Endometrium (tissue), 2 donors: ENCODE measurements around the gene LRIG2.
A peak's percentile ranks its signal among the peaks of the same experiment; 100 is the strongest.
"Not testable (repeated sequence)": the region's sequence is repeated elsewhere in the genome, so short reads cannot be mapped to it uniquely, and the experiment has no call there.

Experiments used
- FAIRE-seq: peaks from 2 replicates; lab custom pipeline; 2012; peaks lifted over from hg19 to GRCh38; lab: Jason Lieb, UNC
- donor health status: control.
- donor health status: control.

LRIG2 gene

DNA sequence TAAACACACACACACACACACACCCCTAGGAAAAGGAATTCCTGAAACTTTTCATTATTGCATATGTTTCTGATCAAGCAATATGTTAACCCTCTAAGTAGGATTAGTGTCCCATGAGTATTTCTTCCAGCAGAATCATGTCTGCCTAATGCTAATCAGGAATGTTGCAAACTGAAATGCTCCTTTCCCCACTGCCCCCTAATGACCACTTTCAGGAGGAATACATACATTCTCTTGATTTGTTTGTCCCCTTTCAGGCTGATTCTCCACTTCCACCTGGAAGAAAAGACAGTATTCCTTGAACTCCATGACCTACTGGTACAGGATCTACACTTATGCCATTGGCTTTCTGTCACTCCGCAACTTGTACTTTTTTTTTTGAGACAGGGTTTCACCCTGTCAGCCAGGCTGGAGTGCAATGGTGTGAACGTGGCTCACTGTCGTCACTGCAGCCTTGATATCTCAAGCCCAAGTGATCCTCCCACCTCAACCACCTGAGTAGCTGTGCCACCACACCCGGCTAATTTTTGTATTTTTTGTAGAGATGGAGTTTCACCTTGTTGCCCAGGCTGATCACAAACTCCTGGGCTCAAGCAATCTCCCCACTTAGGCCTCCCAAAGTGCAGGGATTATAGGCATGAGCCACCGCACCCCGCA lies 56.7 kb downstream of the LRIG2 start:
- no peak for FAIRE-seq

DNA sequence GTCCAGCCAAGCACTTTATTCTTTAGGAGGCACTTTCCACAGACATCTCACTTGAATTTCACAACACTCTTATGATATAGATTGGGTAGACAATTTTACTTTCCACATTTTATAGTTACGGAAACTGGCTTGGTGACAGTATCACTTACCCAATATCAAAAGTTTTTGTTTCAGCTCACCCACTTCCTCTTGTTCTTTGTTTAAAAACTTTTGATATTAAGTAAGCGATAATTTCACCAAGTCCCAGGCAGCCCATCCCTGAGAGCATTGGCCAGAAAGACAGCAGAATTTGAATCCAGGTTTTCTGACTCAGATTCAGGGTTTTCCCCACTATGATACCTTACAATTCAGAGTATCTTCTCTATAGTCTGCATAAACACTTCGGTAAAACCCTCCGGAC lies 60.0 kb downstream of the LRIG2 start:
- no peak for FAIRE-seq

DNA sequence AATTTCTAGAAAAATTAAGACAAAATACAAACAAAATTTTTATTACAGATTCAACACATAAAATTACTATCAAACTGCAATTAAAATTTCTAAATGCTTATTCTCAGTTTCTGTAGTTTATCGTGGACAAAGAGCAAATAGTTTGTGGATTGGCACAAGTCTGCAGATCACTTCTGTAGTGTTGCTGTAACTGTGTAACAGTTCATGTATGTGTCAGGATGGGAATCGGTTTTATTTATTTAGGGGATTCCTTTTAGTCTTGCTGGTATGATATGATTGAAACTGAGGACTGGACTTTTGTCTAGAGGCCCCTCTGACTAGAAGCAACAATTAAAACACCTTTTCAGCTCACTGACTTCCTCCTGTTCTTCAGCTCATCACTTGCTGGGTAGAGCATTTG lies 60.8 kb downstream of the LRIG2 start:
- FAIRE-seq, result no peak

DNA sequence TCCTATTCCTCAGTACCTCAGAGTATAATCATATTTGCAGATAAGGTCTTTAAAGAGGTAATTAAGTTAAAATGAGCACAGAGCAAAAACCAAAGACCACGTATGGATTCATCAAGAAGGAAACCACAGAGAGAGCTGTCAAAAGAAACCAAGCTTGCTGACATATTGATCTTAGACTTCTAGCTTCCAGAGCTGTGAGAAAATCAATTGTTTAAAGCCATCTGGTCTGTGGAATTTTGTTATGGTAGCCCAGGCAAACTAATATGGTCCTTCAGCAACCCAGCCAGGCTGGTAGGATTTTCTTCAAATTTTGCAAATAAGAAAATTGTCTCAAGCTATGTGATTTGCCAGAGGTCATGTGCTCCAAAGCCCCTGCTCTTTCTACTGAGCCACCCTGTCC lies 62.5 kb downstream of the LRIG2 start:
- no peak for FAIRE-seq

DNA sequence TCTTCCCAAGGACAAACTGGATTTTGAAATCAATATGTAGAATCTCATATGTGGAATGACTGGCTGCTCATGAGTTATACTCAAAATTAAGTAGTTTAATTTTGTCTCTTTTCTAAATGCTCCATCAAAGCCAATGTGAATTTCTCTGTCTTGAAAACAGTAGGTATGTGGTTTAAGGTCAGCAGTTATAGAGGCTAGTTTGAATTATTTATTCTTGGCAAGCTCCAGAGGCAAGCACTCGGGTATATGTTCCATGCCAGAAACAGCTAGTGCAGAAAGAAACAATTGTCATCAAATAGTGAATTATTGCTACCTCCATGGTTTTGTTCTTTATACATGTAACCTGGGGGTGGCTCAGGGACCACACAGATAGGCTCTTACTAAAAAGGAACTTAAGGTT lies 63.5 kb downstream of the LRIG2 start:
- no peak for FAIRE-seq

DNA sequence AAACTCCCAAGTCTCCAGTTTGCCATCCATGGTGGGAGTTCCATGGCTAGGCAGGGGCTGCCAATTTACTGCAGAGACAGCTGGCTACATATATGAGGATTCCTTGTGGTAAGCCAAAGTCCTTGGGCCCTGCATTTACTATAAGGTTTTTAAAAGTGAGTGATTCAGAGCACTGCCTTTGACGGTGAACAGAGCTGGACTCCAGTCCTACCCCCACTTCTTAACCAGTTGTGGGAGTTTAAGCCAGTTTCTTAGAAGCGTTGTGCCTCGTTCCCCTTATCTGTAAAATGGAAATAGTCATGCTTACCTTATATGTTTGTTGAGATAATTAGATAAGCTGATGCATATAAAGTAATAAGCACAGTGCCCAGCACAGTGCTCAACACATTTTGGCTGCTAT lies 64.6 kb downstream of the LRIG2 start:
- no peak for FAIRE-seq

DNA sequence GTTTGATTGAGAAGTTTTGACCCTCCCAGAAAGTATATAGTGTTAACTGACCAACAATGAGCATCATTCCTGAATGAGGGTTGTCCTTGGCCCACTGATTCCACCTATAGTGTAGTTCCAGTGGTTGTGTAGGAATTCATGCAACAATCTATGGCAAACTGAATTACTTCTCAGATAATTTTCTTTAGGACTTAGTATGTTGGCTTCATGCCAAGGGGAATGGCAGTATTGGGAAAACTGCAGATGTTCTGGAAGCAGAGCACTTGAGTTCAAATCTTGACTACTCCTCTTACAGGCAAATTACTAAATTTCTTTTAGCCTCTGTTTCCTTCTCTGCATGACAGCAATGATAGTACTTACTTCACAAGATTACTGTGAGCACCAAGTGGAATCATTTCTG lies 65.8 kb downstream of the LRIG2 start:
- FAIRE-seq, result no peak

DNA sequence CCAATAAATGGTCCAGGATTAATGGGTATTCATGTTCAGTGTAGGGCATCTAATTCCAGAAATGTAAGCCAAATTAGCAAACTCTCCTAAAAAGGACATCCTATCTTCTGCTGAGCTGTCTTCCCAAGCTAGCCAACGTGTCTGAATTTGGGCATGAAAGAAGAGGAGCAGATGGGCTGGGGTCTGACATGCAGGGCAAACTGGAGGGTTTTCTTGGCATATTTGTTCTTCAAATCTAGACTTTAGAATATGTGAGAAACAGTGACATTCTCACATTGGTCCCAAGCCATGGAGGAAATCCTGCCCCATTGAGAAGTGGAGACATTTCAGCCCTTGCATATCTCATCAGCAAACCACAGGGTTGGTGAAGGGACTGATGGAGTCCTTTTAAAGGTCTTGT lies 67.2 kb downstream of the LRIG2 start:
- FAIRE-seq, result no peak

DNA sequence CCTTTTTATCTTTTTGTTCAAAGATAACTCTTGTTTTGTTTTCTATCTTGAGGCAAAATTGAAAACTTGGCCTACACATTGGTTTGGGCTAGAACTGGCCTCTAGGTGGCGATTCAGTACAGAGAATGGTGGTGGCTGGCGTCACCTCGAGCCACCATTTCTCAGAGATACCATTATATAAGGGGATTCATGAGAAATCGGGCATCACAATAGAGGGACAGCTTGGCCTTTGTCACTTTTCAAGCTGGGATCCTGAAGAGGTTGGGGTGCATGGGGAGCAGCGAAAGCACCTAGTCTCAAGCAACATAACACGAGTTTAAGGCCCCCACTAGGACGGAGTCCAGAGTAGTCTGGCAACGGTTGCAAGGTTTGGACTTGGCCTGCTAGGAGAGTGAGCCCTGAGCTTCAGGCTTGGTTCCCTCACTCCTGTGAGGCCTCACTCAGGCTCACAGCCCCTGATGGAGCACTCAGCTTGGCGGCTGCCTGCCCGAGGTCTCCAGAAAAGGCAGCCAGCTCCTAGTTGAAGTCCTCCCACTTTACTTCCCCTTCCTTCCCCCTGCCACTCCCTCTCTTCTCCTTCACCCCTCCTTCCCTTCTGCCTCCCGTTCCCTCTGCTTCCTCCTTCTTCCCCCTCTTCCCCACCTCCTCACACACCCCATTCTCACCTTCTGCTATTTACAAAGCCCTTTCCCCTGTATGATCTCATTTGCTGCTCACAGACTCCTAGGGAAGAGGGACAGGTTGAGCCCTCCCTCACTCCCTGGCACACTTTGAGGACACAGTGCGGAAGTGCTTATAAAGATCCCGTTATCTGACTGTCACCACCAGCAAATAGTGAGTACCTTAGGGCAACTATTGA lies 67.8 kb downstream of the LRIG2 start:
- peak; percentile 15 for FAIRE-seq

DNA sequence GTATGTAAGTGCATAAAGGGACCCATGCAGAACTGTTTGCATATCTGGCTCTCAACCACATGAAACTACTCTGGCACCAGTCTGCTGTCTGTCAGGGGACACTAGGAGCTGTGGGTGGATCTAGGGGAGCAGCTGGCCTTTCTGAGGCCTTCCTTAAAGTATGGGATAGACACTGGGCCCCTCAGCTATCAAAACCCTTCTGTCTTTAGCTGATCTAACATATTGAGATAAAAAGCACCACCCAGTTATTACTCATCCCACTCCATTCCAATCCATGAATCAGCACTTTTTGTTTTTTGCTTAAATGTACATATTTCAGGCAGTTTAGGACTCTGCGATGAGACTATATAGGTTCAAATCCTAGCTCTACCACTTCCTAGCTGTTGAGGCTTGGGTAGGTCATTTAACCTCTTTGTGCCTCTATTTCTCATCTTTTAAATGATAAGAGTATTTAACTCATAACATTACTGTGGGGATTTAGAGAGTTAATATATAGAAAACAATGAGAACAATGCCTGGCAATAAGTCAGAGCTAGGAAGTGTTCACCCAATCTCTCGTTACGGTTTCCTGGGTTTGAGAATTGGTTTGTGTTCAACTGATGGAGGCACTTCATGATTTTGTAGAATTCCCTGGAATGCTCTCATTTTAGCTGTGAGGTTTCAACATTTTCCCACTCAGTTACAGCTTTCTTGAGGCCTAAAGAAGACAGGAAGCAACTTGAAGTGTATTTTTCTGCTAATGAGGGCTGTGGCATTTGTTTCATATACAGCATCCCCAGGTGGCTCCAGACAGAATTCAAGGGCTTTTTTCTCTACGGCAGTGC lies 68.9 kb downstream of the LRIG2 start:
- FAIRE-seq, result no peak

DNA sequence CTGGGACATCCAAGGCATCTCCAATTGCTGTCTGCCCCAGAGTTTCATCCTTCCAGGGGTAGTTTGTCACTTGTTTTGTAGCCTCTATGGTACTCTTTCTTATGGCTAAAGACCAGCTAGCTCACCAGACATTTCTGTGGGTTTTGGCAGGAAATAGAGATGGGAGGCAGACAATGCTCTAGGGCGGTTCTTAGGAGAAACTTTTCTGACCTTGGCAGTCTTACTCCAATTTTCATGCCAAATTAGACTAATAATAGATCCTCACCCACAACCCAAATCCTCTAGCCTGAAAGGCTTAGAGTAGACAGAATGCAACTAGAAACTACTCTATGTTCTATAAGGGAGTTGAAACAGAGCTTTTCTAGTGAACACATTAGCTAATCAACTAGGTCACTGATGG lies 69.8 kb downstream of the LRIG2 start:
- FAIRE-seq, result no peak

DNA sequence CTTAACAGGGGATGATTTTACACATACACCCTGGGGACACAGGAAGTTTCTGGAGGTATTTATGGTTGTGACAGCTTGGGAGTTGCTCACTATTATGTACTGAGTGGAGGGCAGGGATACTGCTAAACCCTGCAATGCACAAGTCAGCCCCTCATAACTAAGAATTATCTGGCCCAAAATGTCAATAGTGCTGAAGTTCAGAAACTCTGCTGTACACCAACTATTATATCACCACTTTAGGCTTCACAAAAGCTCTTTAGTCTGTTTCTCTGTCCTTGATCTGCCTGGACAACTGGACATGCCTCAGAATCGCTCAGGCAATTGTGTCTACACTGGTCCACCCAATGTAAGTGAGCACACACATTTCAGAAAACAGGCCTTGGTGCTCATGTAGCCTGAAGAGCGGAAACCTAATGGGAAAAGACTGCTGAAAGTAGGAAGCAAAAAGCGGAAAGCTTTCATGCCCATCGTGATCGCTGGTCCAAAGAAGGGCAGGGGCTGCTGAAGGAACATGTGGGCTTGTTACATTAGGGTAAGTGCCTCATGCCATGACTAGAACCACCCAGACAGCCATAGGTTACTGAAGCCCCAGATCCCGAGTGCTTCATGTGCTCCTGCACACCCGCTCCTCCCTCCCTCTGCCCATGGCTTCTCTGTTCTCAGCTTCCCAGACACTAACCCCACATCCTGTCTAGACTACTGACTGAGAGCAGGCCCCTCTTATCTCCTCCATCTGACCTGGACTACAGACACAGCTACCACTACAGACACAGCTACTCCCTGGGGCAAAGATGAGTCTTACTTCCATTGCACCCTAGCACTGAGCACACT lies 73.5 kb downstream of the LRIG2 start:
- FAIRE-seq, result no peak

DNA sequence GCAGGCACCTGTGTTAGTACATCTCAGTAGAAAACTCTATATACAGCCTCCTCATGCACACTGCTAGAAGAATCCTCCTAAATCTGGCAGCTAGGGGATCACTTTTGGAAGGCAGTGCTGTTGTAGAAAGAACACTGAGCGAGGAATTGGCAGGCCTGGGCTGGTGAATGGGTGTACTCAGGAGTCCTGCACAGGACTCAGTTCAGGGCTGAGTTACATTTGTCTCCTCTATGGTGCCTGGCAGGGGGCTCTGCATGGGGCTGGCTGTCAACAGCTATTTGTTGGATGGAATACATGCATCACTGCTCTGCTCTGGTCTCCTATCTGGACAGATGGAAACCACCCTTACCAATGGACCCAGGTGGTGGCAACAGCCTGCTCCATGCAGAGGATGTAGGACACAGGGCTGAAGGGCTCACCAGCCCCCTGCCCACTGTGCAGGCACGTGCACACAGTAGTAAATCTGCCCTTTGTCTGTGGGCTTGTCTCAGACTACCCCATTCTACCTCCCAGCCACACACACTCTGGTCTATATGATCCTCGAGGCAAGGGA lies 74.2 kb downstream of the LRIG2 start:
- no peak for FAIRE-seq

DNA sequence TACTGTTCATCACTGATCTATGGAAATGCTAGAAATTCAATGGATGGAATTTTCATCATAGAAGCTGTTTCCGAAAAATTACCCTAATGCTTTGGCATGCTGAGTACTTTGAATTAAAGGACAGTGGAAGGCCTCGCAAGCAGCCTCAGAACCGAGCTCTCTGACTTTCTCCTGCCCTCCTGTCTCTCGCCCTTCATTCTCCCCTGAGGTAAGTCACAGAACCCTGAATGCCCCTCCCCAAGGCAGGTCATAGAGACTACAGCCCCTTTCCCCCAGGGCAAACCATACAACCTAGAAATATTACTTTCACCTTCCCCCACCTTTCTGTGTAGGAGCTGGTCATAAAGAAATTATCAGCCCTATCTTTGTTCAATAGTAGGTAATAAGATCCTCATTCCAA lies 74.8 kb downstream of the LRIG2 start:
- no peak for FAIRE-seq

DNA sequence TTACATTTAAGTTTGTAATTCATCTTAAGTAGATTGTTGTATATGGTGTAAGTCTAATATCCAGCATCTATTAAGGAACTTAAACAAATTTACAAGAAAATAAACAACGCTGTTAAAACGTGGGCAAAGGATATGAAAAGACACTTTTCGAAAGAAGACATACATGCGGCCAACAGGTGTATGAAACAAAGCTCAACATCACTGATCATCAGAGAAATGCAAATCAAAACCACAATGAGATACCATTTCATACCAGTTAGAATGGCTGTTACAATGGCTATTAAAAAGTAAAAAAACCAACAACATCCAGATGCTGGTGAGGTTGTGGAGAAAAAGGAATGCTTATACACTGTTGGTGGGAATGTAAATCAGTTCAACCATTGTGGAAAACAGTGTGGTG lies 77.5 kb downstream of the LRIG2 start:
- FAIRE-seq, result not testable (repeated sequence)

DNA sequence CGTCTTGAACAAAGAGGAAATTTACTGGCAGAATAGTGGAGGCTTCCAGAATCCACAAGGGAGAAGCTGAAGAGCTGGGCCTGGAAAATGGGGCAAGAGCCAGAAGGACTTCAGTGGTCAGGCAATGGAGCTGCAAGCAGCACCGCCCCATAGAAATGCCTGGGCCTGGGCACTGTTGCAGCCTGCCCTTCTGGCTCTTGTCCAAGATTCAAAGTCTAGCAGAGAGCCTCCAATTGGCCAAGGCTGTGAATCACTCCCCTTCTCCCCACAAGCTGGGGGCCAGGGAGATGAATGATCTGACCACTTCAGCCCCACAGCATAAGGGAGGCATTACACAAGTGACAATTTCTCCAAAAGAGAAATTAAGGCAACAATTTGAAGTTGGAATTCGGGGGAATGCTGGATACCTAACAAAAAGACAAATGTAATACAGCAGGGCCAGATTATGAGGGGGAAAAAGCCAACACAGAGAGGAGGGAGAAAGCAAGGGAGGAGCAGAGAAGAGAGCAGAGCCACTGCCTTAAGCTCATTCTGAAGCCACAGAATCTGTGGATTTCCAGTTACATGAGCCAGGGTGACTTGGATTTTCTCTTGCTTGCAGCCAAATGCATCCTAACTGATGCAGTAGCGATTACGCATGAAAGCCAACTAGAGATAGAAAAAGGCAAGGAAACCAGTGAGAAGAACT lies 80.3 kb downstream of the LRIG2 start:
- no peak for FAIRE-seq

DNA sequence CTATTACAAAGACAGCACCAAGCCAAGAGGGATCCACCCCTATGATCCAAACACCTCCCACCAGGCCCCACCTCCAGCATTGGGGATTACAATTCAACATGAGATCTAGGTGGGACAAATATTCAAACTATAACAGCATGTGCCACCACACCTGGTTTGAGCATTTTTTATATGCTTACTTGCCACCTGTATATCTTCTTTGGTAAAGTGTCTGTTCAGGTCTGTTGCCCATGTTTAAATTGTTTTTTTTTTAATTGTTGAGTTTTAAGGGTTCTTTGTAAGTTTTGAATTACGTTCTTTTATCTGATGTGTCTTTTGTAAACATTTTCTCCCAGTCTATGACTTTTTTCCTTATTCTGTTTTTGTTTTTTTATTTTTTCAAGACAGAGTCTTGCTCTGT lies 83.4 kb downstream of the LRIG2 start:
- FAIRE-seq, result no peak

DNA sequence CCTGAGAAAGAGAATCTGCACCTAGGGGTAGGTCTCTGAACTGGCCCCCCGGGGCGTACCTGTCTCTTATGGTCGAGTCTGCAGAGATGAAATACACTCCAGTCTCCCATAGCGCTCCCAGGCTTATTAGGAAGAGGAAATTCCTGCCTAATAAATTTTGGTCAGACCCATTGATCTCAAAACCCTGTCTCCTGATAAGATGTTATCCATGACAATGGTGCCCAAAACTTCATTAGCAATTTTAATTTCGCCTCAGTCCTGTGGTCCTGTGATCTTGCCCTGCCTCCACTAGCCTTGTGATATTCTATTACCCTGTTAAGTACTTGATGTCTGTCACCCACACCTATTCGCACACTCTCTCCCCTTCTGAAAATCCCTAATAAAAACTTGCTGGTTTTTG lies 85.7 kb downstream of the LRIG2 start:
- FAIRE-seq, result not testable (repeated sequence)

DNA sequence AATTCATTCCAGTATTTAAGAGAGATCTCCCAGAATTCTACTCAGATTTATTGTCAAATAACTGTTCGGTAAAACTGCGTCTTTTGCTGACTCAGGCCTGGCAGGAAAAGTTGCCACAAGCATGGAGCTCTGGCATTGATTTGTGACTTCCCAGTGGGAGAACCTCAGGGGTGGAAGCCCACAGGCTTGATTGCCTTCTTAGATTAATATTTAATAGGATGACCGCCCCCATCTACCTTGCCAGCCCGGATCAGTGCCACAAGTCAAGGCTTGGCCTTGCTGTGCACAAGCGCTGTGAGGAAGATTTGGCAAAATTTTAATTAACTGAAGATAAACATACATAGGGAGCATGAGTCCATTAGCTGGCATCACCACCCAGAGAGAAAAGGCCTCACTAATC lies 93.5 kb downstream of the LRIG2 start:
- FAIRE-seq, result no peak

DNA sequence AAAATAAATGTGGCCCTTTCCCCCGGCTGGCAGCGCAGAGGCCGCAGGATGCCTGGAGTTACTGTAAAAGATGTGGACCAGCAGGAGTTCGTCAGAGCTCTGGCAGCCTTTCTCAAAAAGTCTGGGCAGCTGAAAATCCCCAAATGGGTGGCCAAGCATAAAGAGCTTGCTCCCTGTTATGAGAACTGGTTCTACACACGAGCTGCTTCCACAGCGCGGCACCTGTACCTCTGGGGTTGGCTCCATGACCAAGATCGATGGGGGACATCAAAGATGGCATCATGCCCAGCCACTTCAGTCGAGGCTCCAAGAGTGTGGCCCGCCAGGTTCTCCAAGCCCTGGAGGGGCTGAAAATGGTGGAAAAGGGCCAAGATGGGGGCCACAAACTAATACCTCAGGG lies 95.9 kb downstream of the LRIG2 start:
- no peak for FAIRE-seq

DNA sequence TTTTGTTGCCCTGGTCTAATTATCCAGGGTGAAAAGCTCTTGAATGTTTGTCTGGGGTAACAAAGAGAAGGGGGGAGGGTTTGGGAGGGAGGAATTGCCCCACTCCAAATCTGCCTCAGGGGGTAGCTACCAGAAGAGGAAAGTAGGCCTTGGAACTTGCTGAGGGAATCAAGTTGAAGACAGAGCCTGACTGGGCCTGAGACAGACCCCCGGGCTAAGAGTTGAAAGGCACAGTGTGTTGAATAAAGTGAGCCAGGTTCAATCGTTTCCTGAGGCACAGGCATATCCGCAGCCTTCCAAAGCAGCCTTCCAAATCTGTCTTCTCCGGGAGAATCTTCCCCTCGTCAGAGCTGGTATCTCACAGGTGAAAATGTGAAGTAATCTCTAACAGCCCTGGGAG lies 96.6 kb downstream of the LRIG2 start:
- no peak for FAIRE-seq
